22Rv1 (cell line): ENCODE data around the gene TMEM178B.

Source experiments
- H3K27ac ChIP-seq: fragments of 450-650 bp; 2 replicates; pipeline ENCODE4 v1.5.1; 2017
- CTCF ChIP-seq: fragments of 450-650 bp; IDR thresholded peaks from 2 replicates; pipeline ENCODE4 v1.5.1; 2017; ENCODE audit warnings: mild to moderate bottlenecking
- ZFX ChIP-seq: fragments of 450-650 bp; IDR thresholded peaks from 2 replicates; pipeline ENCODE4 v1.6.1; 2017; ENCODE audit warnings: antibody characterized with exemption, borderline replicate concordance

TMEM178B gene

GRCh38 chr7:141441837-141442627, 368.2 kb downstream of the TMEM178B start:
- H3K27ac ChIP-seq = no peak overlapping the region

GRCh38 chr7:141442781-141443180, 368.9 kb downstream of the TMEM178B start:
- TF ChIP-seq CTCF = no peak
- TF ChIP-seq ZFX = no peak
- H3K27ac ChIP-seq = no peak overlapping the region

More at GRCh38 chr7:141441837-141442627, 368.2 kb downstream of the TMEM178B start:
- TF ChIP-seq ZFX (no peak), CTCF (no peak)

GRCh38 chr7:141444961-141445360, 371.1 kb downstream of the TMEM178B start:
- no peak overlapping the region for H3K27ac ChIP-seq
- no peak for TF ChIP-seq ZFX
- no peak for TF ChIP-seq CTCF

GRCh38 chr7:141451232-141451631, 377.4 kb downstream of the TMEM178B start:
- TF ChIP-seq CTCF (no peak), ZFX (no peak)
- H3K27ac ChIP-seq = no peak overlapping the region

- no peak overlapping the region for H3K27ac ChIP-seq
- TF ChIP-seq CTCF (no peak), ZFX (no peak)
These were observed 379.0 kb downstream of the TMEM178B start for GRCh38 chr7:141452911-141453310.

DNA sequence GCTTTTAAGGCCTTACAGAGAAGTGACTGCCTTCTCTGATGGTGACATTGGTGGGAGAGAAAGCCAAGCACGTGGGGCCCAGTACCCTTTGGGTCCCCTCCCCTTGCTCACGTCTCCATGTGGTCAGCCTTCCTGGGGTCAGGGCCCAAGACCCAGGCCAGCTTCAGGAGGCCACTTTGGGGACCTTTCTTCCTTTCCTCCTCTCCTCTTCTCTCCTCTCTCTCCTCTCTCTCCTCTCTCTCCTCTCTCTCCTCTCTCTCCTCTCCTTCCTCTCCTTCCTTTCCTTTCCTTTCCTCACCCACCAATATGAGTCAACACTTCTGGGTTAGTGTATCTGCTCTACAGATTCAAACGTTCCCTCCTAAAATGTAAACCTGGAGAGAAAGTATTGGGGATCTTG, 380.5 kb downstream of the TMEM178B start:
- TF ChIP-seq ZFX = no peak
- no peak for TF ChIP-seq CTCF
- H3K27ac ChIP-seq = no peak overlapping the region

GRCh38 chr7:141455723-141456122, 381.9 kb downstream of the TMEM178B start:
- TF ChIP-seq CTCF = no peak
- no peak for TF ChIP-seq ZFX
- no peak overlapping the region for H3K27ac ChIP-seq
